KOPT-K1 (cell line): ENCODE data around the gene NMB.
"Not testable (repeated sequence)": the region's sequence is repeated elsewhere in the genome, so short reads cannot be mapped to it uniquely, and the experiment has no call there.

Experiments used
- H3K27ac ChIP-seq: fragments of 200-600 bp; sonication (generic); 2 replicates; pipeline ENCODE4 v1.5.1; 2016; ENCODE audit warnings: antibody characterized with exemption, mild to moderate bottlenecking, low read depth, low read length; ENCODE audit not compliant: poor library complexity, severe bottlenecking
- H3K36me3 ChIP-seq: fragments of 200-600 bp; sonication (generic); 2 replicates; pipeline ENCODE4 v1.5.1; 2017; ENCODE audit warnings: antibody characterized with exemption, mild to moderate bottlenecking, low read length, moderate library complexity; ENCODE audit not compliant: insufficient read depth
- H3K9me3 ChIP-seq: fragments of 200-600 bp; sonication (generic); 2 replicates; pipeline ENCODE4 v1.5.1; 2017; ENCODE audit warnings: antibody characterized with exemption, low read length, mild to moderate bottlenecking; ENCODE audit not compliant: insufficient read depth, poor library complexity, severe bottlenecking

The NMB gene

GRCh38 chr15:84645496-84645895, 12.5 kb downstream of the NMB start:
- peaks cover 100% of the 10 kb centered on the region for H3K36me3 ChIP-seq

GRCh38 chr15:84643838-84644237, 14.2 kb downstream of the NMB start:
- Histone ChIP-seq H3K36me3 (peaks cover 100% of the 10 kb centered on the region), H3K9me3 (no peaks in the 10 kb centered on the region), H3K27ac (no peak overlapping the region)

More at GRCh38 chr15:84645496-84645895, 12.5 kb downstream of the NMB start:
- Histone ChIP-seq H3K9me3 (no peaks in the 10 kb centered on the region), H3K27ac (no peak overlapping the region)

DNA sequence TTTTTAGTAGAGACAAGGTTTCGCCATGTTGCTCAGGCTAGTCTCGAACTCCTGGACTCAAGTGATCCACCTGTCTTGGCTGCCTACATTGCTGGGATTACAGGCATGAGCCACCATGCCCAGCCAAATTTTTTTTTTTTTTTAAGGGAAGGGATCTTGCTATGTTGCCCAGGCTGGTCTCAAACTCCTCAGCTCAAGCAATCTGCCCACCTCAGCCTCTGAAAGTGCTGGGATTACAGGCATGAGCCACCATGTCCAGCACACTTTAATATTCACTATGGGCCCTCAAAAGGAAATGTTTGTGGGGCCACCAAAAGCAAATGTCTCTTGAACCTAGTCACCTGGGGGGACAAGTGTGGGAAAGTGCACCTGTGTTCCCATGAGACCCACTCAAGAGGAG, 15.4 kb downstream of the NMB start:
- peaks cover 100% of the 10 kb centered on the region for H3K36me3 ChIP-seq
- H3K27ac ChIP-seq, H3K9me3 ChIP-seq: not testable (repeated sequence)

DNA sequence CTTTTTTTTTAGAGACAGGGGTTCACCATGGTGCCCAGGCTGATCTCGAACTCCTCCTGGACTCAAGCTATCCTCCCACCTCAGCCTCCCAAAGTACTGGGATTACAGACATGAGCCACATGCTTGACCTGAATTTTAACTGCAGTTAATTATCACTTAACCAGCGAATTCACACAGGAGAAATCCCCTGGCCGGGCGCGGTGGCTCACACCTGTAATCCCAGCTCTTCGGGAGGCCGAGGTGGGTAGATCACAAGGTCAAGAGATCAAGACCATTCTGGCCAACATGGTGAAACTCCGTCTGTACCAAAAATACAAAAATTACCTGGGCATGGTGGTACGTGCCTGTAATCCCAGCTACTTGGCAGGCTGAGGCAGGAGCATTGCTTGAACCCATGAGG, 16.1 kb downstream of the NMB start:
- H3K9me3 ChIP-seq, H3K27ac ChIP-seq: not testable (repeated sequence)
- H3K36me3 ChIP-seq, result peaks cover 95% of the 10 kb centered on the region

DNA sequence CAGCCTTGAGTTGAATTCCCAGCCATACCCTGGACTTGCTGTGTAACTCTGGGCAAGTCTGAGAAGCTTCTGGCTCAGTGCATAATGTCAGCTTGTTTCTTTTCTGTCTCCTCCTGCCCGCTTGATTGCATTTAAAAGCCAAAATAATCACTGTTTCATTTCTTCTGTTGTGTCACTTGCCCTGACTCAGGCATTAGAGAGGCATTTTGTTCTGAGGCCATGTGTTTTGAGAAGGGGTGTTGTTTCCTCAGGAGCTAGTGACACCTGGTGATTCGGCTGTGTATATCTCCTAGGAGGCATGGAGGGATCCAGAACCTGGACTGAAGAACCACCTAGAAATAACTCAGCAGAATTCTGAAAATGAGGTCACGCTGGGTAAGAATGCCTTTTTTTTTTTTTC, 19.9 kb downstream of the NMB start:
- no peaks in the 10 kb centered on the region for H3K9me3 ChIP-seq
- H3K27ac ChIP-seq, result no peak overlapping the region
- peaks cover 75% of the 10 kb centered on the region for H3K36me3 ChIP-seq

DNA sequence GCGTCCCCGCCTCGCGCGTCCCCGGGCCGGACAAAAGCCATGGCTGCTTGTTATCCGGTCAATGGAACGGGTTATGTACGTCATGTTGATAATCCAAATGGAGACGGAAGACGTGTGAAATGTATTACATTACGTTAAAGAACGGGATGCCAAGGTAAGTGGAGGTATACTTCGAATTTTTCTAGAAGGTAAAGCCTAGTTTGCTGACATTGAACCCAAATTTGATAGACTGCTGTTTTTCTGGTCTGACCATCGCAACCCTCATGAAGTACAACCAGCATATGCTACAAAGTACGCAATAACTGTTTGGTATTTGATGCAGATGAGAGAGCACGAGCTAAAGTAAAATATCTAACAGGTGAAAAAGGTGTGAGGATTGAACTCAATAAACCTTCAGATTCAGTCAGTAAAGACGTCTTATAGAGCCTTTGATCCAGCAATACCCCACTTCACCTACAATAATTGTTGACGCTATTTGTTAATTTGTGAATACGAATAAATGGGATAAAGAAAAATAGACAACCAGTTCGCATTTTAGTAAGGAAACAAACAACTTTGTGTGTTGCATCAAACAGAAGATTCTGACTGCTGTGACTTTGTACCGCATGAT, 23.7 kb downstream of the NMB start:
- no peak overlapping the region for H3K27ac ChIP-seq
- H3K36me3 ChIP-seq, result peaks cover 37% of the 10 kb centered on the region

GRCh38 chr15:84633311-84634227, 24.4 kb downstream of the NMB start:
- no peak overlapping the region for H3K27ac ChIP-seq
- H3K9me3 ChIP-seq, result no peaks in the 10 kb centered on the region
- H3K36me3 ChIP-seq, result peaks cover 29% of the 10 kb centered on the region

More for the DNA sequence above, 23.7 kb downstream of the NMB start:
- H3K9me3 ChIP-seq, result no peaks in the 10 kb centered on the region

GRCh38 chr15:84631706-84632272, 26.2 kb downstream of the NMB start:
- peaks cover 18% of the 10 kb centered on the region for H3K36me3 ChIP-seq
- H3K27ac ChIP-seq, result peak overlapping the region; percentile 77
- H3K9me3 ChIP-seq, result no peaks in the 10 kb centered on the region

DNA sequence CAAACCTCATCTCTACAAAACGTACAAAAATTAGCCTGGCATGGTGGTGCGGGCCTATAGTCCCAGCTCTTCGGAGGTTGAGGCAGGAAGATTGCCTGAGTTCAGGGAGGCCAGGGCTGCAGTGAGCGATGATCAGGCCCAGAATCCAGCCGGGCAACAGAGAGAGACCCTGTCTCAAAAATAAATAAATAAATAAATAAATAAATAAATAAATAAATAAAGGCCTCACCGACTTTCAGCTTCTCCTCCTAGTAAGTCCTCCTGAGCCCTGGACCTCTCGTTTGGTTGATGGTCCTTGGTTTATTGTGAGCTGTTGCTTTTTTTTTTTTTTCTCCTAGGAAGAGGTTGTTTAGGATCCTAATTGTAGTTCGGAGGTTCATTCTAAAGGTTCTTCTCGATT, 29.0 kb downstream of the NMB start:
- Histone ChIP-seq H3K36me3 (no peaks in the 10 kb centered on the region; the same call in 1 of the 2 replicates), H3K9me3 (no peaks in the 10 kb centered on the region), H3K27ac (no peak overlapping the region)

GRCh38 chr15:84625123-84625522, 32.9 kb downstream of the NMB start:
- Histone ChIP-seq H3K9me3 (peaks cover 27% of the 10 kb centered on the region), H3K27ac (no peak overlapping the region), H3K36me3 (peaks cover 32% of the 10 kb centered on the region)

- H3K36me3 ChIP-seq, result peaks cover 39% of the 10 kb centered on the region
- H3K27ac ChIP-seq, result no peak overlapping the region
- peaks cover 34% of the 10 kb centered on the region for H3K9me3 ChIP-seq
These were observed 33.6 kb downstream of the NMB start for GRCh38 chr15:84624359-84624758.

GRCh38 chr15:84621358-84621979, 36.5 kb downstream of the NMB start:
- peaks cover 39% of the 10 kb centered on the region for H3K36me3 ChIP-seq
- H3K9me3 ChIP-seq, result peaks cover 44% of the 10 kb centered on the region
- no peak overlapping the region for H3K27ac ChIP-seq

- H3K36me3 ChIP-seq, result peaks cover 39% of the 10 kb centered on the region
- H3K9me3 ChIP-seq, result peaks cover 44% of the 10 kb centered on the region
- no peak overlapping the region for H3K27ac ChIP-seq
These were observed 37.4 kb downstream of the NMB start for GRCh38 chr15:84620626-84621025.

DNA sequence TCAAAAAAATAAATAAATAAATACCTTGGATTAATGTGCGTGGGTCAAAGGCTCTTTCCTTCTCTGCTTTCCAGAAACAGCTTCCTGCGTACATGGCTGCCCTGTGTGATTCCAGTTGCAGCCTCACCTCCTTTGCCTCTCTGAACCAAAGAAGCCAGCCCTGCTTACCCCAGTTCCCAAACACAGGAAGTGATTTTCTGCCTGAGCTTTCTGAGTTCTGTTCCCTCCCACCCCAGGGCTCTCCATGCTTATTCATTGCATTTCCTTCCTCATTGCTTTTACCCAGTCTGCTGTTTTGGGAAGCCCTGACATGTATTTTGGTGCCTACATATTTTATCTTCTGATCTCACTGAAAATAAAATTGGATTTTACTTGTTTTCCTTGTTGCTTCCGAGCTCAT, 41.8 kb downstream of the NMB start:
- Histone ChIP-seq H3K36me3 (peaks cover 34% of the 10 kb centered on the region), H3K9me3 (peaks cover 28% of the 10 kb centered on the region), H3K27ac (no peak overlapping the region)

DNA sequence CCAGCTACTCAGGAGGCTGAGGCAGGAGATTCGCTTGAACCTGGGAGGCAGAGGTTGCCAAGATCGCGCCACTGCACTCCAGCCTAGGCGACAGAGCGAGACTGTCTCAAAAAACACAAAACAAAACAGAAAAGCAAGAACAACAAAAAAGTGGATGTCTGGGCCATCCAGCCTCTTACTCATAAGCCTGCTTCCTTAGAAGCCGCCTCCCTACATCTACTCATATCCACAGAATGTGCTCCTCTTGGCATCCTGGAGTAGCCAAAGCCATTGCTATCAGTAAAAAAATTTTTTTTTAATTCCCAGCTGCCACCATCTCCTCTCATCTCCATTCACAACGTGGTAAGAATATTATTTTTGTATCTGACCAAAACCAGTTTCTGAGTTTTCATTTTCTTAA, 46.4 kb downstream of the NMB start:
- Histone ChIP-seq H3K9me3 (no peaks in the 10 kb centered on the region), H3K27ac (no peak overlapping the region), H3K36me3 (peaks cover 50% of the 10 kb centered on the region)
